GM21576 (cell line): ENCODE data around the gene KLHL26.

Experiments
- ATAC-seq: cut with Tn5 transposase; IDR thresholded peaks from one replicate; pipeline ENCODE4 v1.9.1; 2021; ENCODE audit warnings: mild to moderate bottlenecking, moderate library complexity; ENCODE audit not compliant: unreplicated experiment

KLHL26 gene

DNA sequence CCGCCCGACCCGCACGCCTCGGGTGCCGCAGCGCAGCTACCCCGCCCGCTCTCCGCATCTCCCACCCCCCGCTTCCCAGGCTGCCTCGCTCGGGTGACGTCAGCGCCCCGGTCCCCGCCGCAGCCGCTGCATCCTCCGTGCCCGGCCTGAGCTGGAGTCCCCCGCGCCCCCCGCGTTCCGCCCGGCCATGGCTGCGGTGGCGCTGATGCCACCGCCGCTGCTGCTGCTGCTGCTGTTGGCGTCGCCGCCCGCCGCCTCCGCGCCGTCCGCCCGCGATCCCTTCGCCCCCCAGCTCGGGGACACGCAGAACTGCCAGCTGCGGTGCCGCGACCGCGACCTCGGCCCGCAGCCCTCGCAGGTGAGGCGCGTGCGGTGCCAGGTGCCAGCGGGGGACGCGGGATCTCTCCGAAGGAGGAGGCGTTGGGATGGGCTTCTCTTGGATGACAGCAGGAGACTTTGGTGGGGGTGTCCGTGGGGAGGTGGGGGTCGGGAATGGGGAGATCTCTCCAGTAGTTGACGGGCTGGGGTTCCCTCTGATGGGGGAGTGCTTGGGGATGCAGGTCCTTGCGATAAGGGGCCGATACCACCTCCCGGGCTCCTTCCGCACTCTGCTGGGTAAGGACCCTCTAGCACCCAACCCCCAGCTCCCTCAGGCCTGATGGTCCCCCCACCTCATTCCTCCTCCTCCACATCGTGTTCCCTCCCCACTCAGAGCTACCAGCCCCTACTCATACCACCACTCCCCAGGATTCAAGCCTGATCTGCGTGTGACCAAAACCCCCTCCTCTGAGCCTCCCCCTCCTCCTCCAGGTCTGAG, 23.8 kb upstream of the KLHL26 start, which contains the start of gene TMEM59L:
TSS of gene TMEM59L (plus strand) at position 99 of the 817 bp plus-strand sequence. CDS start at position 188, 89 bp downstream.
- no peak for ATAC-seq

DNA sequence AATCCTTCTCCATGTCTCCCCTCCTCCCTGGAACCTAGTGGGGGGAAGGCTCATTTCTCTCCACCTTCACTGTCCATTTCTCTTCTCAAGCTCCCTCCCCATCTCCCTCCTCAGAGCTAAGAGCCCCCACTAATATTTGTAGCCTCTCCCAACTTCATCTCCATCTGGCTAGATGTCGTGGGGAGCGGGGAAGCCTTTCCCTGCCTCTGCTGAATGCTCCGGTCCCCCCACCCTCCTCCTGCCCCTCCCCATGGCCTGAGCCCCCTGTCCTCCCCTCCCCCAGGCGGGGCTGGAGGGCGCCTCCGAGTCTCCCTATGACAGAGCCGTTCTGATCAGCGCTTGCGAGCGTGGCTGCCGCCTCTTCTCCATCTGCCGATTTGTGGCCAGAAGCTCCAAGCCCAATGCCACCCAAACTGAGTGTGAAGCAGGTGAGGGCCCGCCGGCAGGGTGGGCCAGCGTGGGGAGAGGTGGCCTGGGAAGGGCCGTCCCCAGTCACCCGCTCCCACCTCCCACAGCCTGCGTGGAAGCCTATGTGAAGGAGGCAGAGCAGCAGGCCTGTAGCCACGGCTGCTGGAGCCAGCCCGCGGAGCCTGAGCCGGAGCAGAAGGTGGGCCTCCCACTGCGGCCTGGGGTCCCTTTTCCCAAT, 23.1 kb upstream of the KLHL26 start:
- ATAC-seq, result no peak

DNA sequence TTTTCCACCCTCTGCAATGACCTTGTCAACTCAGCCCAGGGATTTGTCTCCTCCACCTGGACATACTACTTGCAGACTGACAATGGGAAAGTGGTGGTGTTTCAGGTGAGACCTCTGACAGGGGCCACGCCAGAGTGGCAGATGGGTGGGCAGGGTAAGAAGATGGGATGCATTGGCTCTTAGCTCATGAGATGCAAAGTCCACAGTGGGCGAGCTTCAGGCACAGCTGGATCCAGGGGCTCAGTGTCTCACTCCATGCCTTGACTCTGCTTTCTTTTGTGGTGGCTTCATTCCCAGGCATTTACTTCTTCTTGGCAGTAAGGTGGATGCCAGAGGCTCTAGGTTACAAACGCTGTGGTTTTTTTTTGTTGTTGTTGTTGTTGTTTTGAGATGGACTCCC, 20.8 kb upstream of the KLHL26 start:
- no peak for ATAC-seq

DNA sequence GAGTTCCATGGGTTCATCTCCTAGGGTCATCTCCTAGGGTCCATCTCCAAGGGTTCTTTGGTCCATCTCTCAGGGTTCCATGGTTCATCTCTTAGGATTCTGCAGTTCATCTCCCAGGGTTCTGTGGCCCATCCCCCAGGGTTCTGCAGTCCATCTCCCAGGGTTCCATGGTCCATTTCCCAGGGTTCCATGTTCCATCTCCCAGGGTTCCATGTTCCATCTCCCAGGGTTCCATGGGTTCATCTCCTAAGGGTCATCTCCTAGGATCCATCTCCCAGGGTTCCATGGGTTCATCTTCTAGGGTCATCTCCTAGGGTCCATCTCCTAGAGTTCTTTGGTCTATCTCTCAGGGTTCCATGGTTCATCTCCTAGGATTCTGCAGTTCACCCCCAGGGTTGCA, 19.3 kb upstream of the KLHL26 start:
- no peak for ATAC-seq

DNA sequence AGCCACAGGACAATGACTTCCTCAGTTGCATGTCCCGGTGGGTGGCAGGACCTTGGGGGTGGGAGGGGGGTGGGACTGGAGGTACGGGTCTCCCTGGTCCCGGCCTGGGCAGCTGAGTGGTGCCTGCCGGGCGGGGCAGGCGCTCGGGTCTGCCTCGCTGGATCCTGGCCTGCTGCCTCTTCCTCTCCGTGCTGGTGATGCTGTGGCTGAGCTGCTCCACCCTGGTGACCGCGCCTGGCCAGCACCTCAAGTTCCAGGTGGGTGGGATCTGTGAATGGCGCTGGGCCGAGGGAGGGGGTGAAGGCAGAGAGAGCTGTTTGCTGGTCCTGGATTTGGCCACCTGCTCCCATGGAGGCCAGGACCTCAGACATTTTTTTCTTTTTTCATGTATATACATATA, 18.6 kb upstream of the KLHL26 start:
- no peak for ATAC-seq

DNA sequence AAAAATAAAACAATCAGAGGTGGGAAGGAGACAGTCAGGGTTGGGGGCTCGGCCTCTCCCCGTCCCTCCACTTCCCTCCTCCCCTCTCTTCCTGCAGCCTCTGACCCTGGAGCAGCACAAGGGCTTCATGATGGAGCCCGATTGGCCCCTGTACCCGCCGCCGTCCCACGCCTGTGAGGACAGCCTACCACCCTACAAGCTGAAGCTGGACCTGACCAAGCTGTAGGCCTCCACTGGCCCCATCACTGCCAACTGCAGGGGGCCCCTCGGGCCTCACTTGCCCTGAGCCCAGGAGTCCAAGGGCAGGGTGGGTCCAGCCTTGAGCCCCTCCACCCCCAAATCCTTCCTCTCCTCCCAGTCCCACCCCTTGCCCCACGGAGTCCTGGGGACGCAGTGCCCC, 16.5 kb upstream of the KLHL26 start:
- no peak for ATAC-seq

DNA sequence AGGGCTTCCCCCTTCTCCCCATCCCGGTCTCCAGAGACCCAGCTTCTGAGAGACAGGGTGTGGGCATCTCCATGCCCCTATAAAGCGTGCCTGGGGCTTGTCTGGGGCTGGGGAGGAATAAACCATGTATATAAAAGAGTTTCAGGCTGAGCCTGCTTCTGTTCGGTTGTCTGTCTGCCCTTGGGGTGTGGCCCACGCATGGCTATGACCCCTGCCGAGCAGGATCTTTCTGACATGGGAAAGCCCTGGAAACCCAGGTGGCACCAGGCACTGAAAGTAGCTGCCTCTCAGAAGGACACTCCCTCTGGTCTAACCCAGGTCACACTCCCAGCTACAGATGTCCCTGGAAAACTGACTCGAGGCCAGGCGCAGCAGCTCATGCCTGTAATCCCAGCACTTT, 15.9 kb upstream of the KLHL26 start:
- no peak for ATAC-seq

DNA sequence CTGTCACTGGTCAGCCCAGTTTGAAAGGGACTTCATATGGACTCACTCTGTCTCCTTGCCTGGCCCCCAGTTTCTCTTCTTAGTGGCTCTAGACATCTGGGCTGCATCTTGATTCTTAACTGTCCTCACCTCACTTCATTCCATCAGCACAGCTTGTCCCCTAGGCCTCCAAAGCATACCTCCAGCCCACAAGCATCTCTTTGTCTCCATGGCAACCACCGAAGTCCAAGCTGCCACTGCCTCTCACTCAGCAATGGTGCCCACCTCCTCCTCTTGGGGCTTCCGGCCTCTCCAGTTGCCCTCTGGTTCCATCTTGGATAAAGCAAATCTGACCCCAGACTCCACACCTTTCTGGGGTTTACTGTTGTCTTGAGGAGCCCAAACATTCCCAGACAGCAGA, 9.9 kb upstream of the KLHL26 start:
- ATAC-seq, result no peak

DNA sequence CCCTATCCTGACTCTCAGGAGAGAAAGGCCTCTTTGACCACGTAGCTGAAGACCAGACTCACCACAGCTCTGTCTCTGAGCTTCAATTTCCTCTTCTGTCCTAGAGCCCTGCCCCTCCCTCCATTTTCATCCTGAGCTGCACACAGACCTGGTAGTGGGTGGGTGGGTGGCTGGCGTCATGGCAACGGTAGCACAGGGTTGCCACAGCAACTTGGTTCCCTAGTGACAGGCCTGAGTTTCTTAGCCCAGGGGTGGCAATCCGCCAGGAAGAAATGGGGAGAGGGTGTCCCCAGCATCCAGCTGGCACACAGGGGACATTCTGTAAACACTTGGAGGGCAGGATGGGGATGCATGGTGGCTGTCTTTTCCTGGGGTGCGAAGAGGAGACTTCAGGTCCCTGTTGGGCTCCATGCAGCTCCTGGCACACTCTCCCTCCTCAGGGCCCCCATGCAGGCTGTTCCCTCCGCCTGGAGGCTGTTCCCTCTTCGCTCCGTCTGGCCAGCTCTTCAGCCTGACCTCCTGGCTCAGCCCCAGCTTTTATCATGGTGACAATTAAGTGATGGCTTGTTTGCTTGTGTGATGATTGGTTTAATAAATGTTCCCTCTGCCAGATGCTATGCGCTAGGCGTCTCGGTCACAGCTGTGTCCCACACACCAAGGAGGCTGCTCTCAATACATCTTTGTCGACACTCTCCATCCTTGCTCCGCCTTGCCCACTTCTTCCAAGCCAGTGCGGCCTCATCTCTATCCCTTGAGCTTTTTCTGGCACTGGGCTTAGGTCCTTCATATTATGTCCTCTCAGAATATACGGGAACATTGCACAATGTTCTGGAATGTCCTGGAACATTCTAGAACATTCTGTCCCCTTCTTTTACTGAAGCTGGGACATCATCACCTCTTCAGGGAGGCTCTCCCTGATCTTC, 7.4 kb upstream of the KLHL26 start:
- ATAC-seq, result no peak

DNA sequence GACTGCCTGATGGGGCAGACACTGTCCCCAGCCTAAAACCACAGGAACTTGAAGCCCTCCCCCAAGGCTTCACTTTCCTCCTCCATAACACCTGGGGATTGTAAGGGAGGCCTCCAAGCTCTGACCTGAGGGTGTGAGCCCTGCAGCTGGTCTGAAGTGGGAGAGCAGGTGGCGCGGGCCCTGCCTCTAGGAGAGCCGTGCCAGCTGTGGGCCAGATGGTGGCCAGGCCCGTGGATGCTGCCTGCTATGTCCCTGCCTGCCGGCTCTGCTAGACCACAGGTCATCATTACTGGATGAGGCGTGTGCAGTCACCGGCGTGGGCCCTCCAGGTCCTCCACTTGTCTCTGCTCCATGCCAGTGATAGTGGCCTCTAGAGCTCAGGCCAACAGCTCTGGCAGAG, 3.5 kb upstream of the KLHL26 start:
- ATAC-seq, result no peak

DNA sequence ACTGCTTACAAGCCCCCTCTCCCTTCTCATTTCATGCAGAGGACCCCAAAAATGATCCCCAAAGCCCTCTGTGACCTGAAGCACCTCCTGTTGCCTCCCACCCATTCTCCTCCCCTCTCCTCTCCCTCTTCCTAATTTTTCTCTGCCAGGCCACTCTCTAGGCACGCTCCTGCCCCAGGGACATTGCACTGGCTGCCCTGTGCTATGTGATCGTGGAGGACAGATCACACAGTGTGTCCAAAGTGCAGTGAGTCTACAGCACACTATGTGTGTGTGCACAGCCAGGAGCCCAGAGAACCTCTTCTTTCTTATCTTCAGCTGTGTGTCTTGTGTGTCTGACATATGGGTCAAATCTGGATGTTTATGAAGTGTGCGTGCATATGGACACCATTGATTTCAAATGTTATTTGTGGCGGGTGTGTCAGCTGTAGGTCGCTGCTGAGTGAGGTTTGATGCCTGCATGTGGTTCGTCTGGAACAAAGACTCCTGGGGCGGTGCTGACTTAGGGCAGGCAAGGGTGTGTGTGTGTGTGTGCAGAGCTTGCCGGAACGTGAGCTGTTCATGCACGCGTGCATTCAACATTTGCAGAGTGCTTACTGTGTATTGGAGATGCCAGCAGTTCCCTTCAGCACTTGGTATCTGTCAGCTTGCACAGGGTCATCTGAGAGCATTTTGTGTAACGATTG, 2.1 kb upstream of the KLHL26 start:
- no peak for ATAC-seq

DNA sequence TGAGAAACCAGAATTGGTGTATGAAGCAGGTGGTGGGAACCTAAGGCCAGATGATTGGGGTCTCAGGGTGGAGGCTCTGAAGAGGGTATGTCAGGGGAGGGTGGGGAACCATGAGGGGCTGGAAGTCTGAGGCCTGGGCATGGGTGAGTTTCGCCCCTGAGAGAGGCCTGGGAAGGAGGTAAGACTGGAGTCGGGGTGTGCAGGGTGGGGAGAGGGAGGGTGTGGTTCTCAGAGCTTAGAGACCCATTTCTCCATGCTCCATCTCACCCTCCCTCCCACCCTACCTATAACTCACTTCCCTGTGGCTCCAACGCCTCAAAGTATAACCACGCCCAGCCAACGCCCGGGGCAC, 1.0 kb upstream of the KLHL26 start:
- no peak for ATAC-seq

DNA sequence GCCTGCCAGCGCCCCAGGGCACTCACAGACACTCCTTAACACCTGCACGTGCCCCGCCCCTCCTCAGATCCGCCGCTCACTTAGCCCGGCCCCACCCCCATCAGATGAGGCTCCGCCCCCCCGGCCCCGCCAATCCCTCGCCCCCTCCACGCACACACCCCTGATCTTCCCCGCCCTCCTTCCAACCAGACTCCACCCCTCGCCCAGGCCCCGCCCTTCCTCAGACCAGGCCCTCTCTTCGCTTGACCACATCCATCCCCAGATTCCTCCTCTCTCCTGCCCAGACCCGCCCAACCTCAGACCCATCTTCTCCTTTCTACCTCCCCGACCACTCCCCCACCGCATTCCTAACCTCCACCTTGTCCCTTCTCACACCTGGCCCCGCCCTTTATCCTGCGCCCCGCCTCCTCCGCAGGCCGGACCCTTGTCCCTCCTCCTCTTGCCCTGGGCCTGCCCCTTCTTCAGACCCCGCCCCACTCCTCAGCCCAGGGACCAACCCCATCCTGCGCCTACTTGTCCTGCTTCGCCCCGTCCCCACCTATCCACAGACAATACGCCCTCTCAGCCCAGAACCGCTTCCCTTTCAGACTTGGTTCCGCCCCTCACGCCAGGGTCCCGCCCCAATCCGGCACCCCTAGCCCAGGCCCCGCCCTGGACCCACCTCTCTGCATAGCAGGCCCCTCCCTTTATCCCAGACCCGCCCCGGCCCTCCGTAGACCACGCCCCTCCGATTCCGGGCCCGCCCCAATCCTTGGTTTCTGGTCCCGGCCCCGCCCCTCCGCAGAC, 452 bp upstream of the KLHL26 start:
- peak; percentile 84 for ATAC-seq

DNA sequence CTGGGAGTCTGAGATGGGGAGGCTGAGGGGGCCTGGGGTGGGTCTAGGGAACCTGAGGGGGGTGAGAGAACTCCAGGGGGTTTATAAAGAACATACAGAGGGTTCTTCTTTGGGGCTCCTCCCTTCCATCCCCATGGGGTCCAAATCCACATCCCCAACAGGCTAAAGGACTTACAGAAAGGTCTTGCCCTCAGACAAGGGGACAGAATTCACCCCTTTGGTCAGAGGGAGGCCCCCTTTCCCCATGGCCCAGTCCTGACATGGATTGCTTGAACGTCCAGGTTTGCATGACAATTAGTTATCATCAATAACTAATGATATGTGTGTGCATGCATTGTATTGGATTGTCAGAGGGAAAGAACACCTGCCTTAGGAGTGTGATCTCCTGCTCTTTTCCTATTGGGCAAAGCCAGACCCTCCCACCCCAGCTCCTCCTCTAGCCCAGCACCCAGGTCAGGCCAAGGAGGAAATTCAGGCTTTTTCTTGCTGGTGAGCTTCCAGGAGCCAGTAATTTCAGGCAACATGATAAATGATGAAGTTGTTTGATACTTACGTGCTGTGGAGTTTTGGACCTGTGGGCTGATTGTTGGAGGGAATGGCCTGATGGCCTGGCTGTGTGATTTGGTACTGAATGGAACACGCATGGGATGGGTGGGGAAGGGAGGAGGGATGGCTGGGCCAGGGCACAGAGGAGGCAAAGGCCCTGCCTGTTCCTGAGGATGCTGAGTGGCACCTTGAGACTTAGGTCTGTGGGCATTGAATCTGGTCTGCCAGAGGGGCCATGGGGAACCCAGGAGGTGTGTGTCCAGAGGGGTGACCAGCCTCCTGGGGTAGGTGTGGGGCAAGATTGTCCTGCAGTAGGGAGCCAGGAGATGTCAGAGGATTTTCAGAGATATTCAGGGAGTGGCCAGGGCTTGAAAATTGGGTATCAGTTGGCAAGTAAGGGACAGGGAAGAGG, 1.1 kb downstream of the KLHL26 start:
- no peak for ATAC-seq

DNA sequence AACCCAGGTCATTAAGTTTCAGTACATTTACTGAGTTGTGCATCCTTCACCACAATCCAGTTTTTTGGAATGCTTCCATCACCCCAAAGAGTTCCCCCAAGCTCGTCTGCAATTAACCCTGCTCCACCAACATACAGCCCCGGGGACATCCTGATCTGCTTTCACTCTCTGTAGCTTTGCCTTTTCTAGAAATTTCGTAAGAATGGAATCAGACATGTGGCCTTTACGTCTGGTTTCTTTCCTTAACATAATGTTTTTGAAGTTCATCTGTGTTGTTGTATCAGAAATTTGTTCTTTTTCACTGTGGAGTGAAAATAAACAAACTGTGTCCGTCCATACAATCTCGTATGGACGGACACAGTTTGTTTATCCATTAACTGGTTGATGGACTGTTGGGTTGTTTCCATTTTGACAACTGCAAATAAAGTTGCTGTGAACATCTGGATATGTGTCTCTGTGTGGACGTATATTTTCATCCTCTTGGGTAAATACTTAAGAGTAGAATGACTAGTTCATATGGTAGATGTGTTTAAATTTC, 2.9 kb downstream of the KLHL26 start:
- no peak for ATAC-seq

DNA sequence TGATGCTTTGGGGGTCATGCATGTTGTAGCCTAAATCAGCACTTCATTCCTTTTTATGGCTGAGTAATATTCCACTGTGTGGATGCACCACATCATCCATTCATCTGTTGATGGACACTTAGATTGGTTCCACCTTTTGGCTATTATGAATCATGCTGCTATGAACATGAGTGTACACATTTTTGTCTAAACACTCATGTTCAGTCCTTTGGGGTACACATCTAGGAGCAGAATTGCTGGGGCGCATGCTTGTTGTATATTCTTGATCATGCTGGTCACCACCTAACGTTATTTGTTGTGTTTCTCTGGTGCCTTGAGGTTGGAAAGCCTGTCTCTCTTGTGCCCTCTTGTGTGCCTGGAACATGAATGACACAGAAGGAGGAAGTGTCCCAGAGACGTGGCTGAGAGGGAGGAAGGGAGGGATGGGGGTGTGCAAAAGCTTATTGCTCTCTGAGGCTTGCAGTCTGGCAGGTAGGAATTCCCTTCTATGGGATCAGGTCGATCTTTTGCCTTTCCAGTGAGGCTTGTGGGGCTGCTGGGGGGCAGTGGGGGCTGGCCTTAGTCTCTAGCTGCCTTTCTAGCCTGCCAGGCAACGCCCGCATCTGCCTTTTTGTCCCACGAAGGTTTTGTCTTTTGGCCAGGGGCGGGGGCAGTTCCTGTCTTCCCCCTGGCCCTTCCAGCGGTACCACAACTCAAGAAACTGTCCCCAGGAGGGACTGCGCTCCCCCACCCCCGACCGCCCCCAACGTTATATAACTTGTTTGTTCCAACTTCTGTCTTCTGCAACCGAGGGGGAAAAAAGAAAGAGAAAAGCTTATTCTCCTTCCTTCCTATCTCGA, 7.6 kb downstream of the KLHL26 start:
- ATAC-seq, result no peak

DNA sequence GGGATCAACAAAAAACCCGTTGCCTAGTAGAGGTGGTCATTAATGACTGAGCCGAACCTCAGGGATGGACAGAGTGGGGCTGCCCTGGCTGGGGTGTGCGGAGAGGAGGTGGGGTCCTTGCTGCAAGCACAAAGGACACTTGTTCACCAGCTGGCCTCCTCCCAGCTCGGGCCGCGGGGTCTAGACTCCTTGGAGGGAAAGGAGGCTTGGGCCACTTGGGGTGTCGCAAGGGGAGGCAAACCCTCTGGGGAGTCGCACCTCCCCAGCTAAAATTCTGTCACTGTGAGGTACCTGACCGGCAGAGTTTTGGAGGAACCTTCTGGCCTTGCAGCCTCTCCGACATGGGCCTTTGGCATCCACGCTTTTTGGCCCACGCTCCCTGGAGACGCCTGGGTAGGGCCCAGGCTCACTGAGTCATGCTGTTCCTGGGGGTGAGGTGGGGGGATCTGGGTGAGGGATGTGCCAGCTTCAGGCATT, 8.2 kb downstream of the KLHL26 start:
- ATAC-seq, result no peak
